ENCODE data around the gene IFT25.
"Not testable (repeated sequence)": the region's sequence is repeated elsewhere in the genome, so short reads cannot be mapped to it uniquely, and the experiment has no call there.

The IFT25 gene

GRCh38 chr1:53945433-53946251, at the start of gene IFT25:
Gene IFT25, minus strand, starts transcription at chr1:53945699. Its CDS starts 5,617 bp downstream, at chr1:53940082.
- DNase-seq = peak; percentile 95

- DNase-seq = not testable (repeated sequence)
Observed at GRCh38 chr1:53994516-53994915, 49.0 kb upstream of the IFT25 start.

GRCh38 chr1:53992085-53992874, 46.8 kb upstream of the IFT25 start:
- DNase-seq = no peak

GRCh38 chr1:53987880-53988279, 42.4 kb upstream of the IFT25 start:
- peak; percentile 27 for DNase-seq

- DNase-seq = no peak
Observed at GRCh38 chr1:53986458-53986857, 41.0 kb upstream of the IFT25 start.

GRCh38 chr1:53984726-53985125, 39.2 kb upstream of the IFT25 start:
- no peak for DNase-seq

GRCh38 chr1:53982763-53983104, 37.2 kb upstream of the IFT25 start:
- no peak for DNase-seq

GRCh38 chr1:53982034-53982762, 36.7 kb upstream of the IFT25 start:
- peak; percentile 64 for DNase-seq

- peak; percentile 28 for DNase-seq
Observed at GRCh38 chr1:53981220-53981619, 35.7 kb upstream of the IFT25 start.

- no peak for DNase-seq
Observed at GRCh38 chr1:53979712-53980450, 34.4 kb upstream of the IFT25 start.

GRCh38 chr1:53975861-53976260, 30.4 kb upstream of the IFT25 start:
- no peak for DNase-seq

- no peak for DNase-seq
Observed at GRCh38 chr1:53971718-53972117, 26.2 kb upstream of the IFT25 start.

- not testable (repeated sequence) for DNase-seq
Observed at GRCh38 chr1:53969323-53969722, 23.8 kb upstream of the IFT25 start.

GRCh38 chr1:53968125-53968513, 22.6 kb upstream of the IFT25 start:
- DNase-seq = no peak

- DNase-seq = no peak
Observed at GRCh38 chr1:53967409-53968124, 22.1 kb upstream of the IFT25 start.

- no peak for DNase-seq
Observed at GRCh38 chr1:53966794-53967193, 21.3 kb upstream of the IFT25 start.

GRCh38 chr1:53964109-53964508, 18.6 kb upstream of the IFT25 start:
- no peak for DNase-seq

- no peak for DNase-seq
Observed at GRCh38 chr1:53963460-53963859, 18.0 kb upstream of the IFT25 start.

- no peak for DNase-seq
Observed at GRCh38 chr1:53962395-53962794, 16.9 kb upstream of the IFT25 start.

- no peak for DNase-seq
Observed at GRCh38 chr1:53959664-53960250, 14.3 kb upstream of the IFT25 start.

GRCh38 chr1:53957194-53957818, 11.8 kb upstream of the IFT25 start:
- peak; percentile 60 for DNase-seq
